22Rv1 (cell line): ENCODE data around the gene TCL1A.

Experiments used
- ZFX ChIP-seq: fragments of 450-650 bp; IDR thresholded peaks from 2 replicates; pipeline ENCODE4 v1.6.1; 2017; ENCODE audit warnings: antibody characterized with exemption, borderline replicate concordance
- TF ChIP-seq, protein P1 (sequence below): fragments of 450-650 bp; IDR thresholded peaks from 2 replicates; pipeline ENCODE4 v1.5.1; 2017; ENCODE audit warnings: mild to moderate bottlenecking

GRCh38 chr14:95690815-95691214 is 23.1 kb downstream of the TCL1A start:
- TF ChIP-seq, protein P1, sequence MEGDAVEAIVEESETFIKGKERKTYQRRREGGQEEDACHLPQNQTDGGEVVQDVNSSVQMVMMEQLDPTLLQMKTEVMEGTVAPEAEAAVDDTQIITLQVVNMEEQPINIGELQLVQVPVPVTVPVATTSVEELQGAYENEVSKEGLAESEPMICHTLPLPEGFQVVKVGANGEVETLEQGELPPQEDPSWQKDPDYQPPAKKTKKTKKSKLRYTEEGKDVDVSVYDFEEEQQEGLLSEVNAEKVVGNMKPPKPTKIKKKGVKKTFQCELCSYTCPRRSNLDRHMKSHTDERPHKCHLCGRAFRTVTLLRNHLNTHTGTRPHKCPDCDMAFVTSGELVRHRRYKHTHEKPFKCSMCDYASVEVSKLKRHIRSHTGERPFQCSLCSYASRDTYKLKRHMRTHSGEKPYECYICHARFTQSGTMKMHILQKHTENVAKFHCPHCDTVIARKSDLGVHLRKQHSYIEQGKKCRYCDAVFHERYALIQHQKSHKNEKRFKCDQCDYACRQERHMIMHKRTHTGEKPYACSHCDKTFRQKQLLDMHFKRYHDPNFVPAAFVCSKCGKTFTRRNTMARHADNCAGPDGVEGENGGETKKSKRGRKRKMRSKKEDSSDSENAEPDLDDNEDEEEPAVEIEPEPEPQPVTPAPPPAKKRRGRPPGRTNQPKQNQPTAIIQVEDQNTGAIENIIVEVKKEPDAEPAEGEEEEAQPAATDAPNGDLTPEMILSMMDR, result no peak
- TF ChIP-seq ZFX, result no peak
